Activated T-cell treated with anti-CD3 and anti-CD28 coated beads, Interleukin-2, amount 50 U/mL, for 1 hour (primary cell): ENCODE data around the gene SLC32A1.

Experiments used
- DNase-seq: peaks from one replicate; pipeline ENCODE4 v3.0.0-alpha.2; 2020

The SLC32A1 gene

DNA sequence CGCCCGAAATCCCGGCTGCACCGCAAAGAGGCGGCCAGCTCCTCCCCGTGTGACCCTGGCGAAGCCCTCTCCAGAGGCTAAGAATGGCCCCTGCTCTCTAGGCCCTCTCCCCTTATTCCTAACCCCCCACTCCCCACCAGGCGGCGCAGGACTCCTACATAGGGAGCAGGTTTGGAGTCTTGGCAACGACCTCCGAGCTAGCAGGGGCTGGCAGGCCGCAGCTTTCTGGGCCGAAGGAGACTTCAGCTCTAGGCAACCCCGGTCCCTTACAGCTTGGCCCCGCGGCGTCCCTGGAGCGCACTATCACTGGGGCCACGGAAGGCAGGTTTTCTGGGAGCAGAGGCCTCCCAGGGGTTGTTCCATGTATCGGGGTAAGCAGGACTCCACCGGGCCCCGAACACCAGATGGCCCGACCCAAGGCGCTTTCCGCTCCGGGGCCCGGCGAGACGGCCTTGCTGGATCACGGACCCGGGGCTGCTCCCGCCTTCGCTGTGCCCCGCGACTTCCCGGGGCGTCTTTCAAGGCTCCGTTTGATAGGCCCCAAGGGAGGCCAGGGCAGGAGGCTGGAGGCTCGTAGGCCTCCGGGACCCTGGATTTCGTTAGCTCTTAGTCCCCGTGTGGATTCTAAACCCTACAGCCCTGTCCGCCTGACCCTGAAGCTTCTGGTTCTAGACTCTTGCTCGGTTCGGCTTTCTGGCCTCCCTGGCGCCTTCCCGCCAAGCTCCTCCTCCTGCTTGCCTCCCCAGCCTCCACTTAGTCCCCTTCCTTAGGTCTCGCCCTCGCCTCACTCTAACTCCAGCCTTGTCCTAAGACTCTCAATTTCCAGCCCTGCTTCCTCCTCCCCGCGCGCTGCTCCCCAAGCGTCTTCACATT is 1.9 kb downstream of the SLC32A1 start:
- DNase-seq = peak; percentile 51

DNA sequence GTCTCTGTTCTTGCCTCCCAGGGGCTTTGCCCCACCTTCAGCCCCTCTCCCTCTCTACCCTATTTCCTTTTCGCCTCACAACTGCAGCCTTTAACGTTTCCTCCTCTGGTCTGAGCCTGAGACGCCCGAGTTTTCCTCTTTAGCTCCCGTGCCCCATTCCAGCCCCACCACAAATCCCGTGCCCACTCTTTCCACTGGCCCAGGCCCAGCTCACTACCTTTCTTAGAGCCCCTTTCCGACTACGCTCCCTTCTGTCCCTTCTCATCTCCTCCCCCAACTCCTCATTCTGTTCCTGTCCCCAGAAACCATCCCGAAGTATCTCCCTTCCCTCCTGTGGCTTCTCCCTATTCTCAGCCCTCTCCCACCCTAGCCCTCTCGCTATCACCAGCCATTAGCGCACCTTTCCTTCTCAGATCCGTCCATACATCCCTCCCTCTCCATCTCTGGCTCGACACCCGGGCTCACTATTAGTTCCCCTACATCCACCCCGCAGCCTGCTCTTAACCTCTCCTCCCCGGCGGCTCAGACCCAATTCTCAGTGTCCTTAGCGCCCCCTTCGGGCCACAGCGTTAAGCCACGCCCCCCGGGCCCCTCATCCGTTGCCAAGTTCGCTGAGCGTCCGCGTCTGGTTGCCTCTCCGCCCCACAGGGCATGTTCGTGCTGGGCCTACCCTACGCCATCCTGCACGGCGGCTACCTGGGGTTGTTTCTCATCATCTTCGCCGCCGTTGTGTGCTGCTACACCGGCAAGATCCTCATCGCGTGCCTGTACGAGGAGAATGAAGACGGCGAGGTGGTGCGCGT is 2.7 kb downstream of the SLC32A1 start:
- peak; percentile 66 for DNase-seq

DNA sequence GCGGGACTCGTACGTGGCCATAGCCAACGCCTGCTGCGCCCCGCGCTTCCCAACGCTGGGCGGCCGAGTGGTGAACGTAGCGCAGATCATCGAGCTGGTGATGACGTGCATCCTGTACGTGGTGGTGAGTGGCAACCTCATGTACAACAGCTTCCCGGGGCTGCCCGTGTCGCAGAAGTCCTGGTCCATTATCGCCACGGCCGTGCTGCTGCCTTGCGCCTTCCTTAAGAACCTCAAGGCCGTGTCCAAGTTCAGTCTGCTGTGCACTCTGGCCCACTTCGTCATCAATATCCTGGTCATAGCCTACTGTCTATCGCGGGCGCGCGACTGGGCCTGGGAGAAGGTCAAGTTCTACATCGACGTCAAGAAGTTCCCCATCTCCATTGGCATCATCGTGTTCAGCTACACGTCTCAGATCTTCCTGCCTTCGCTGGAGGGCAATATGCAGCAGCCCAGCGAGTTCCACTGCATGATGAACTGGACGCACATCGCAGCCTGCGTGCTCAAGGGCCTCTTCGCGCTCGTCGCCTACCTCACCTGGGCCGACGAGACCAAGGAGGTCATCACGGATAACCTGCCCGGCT is 3.4 kb downstream of the SLC32A1 start:
- no peak for DNase-seq

DNA sequence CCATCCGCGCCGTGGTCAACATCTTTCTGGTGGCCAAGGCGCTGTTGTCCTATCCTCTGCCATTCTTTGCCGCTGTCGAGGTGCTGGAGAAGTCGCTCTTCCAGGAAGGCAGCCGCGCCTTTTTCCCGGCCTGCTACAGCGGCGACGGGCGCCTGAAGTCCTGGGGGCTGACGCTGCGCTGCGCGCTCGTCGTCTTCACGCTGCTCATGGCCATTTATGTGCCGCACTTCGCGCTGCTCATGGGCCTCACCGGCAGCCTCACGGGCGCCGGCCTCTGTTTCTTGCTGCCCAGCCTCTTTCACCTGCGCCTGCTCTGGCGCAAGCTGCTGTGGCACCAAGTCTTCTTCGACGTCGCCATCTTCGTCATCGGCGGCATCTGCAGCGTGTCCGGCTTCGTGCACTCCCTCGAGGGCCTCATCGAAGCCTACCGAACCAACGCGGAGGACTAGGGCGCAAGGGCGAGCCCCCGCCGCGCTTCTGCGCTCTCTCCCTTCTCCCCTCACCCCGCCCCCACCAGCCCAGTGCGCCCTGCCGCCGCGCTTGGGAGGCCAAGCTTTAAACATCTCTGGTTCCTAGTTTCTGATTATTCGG is 4.0 kb downstream of the SLC32A1 start:
- peak; percentile 26 for DNase-seq

DNA sequence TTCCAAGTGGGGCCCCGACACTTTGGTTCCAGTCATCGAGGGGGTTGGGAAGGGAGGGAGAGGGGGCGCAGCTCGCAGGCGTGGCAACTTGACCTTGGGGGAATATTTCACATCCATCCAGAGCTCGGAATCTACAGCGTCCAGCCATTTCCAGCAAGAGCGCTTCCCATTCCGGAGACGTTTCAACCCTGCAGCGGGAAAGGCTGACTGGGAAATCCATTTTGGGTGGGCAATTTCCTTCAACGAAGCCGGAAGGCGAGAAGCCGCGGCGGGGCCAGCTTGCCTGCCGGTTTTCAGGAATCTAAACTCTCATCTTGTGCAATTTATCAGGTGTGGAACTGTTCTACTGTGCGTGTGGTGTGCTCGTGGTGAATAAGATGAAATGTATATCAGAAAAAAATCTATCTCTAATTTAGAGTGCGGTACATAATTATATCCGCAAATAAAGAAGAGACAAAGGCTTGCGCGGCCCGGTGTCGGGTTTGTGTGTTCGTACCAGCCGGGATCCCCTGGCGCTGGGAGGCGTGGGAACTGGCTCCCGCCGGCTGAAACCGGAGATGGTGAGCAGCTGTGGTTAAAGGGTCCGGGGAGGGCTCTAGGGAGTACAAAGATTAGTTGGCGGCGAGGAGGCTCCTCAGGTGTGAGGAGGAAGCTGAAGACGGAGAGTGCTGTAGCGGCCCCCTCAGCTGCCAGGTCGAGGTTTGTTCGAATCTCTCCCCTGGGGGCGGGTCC is 4.8 kb downstream of the SLC32A1 start:
- DNase-seq = peak; percentile 32

DNA sequence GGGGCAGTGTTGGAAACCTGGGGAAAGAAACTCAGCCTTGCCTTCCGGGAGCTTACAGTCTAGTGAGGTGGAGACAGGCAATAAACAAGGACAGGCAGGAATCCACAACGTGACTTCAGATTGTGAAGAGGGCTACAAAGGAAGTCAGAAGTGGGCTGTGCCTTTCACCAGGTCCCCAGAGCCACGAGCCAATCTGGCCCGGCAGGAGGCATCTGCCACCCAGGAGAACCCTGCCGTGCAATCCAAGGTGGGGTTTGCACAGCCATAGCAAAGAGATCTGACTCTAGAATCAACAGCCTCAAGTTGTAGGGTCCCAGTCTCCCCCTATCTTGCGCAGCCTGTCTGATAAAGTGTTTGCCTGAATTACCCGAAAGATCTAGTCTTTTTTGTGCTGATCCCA is 5.5 kb downstream of the SLC32A1 start:
- DNase-seq = peak; percentile 23

DNA sequence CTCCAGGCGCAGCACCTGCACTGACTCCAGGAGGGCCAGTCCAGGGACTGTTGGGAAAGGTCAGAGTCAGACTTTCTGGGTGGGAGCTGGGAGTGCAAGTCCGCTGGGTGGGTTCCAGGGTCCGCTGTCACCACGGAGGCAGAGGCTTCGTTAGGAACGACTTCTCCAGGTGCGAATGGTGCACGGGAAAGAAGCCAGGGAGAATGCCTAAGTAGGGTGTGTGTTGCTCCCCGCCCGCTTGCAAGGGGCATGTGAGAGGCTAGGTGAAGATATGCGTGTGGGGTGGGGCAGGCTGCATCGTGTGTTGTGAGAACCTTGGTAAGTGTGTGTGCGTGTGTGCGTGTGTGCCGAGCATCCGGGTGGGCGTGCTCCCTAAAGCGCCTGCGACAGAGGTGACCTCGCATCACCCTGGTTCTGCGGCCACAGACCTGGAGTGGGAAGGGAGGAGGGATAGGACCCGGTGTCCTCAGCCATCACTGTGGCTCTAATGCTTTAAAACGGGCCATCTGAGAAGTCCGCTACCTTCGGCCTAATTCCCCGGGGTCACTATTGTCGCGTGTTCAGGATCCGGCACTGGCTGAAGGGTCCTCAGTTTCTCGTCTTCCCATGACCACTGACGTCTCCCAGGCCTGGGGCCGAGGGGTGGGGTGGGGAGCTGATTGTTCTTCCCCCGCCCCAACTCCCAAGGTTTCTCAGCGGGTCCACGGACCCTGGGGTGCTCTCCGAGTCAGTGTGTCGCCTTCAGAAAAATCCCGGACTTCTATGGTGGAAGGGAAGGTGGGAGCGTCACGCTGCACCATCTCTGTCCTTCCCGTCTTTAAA is 6.1 kb downstream of the SLC32A1 start:
- peak; percentile 24 for DNase-seq

DNA sequence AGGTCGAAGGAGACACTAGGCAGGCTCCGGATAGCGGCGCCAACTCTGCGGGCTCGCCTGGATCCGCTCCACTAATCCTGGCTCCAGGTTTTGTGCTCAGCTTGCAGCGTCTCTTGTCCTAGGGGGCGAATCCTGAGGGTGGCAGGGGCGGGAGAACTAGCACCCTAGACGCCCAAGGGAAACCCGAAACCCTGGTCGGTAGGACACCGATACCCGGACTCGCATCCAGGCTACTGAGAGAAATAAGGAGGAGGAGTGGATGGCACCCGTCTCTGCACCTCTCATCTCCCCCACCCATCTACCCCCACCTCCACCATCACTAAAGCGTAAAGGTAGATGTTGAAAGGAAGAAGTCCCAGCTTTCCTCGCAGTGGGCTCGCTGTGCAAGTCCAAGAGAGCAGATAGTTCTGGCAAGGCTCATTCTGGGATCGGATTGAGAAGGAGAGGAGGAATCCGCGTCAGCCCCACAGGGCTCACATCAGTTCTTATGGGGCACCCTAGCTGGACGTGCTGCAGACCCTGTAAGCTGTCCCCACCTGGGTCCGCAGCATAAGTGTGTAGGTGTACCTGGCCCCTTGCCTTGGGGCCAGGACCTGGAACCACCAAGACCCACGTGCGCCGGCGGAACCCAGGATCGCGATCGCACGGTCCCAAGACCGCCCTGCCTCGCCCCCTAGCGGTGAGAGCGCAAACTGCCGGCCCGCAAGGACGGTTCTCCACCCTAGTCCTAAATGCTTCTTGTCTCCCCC is 6.9 kb downstream of the SLC32A1 start:
- DNase-seq = peak; percentile 84

DNA sequence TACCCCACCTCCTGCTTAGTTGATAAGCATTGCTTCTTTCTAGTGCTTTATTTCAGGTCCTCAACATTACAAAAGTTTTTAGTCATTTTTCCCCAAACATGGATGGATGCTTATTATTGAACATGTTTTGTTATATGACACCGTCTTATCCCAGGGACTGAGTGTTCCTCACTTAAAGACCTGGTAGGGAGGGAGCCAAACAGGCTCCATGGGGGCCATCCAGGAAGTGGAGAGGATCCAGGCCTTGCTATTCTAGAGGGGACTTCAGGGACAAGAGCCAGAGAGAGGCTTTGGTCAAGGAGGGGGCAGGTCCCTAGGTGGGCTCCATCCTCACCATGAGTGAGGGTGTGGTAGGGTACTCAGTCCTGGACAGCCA is 7.4 kb downstream of the SLC32A1 start:
- no peak for DNase-seq

DNA sequence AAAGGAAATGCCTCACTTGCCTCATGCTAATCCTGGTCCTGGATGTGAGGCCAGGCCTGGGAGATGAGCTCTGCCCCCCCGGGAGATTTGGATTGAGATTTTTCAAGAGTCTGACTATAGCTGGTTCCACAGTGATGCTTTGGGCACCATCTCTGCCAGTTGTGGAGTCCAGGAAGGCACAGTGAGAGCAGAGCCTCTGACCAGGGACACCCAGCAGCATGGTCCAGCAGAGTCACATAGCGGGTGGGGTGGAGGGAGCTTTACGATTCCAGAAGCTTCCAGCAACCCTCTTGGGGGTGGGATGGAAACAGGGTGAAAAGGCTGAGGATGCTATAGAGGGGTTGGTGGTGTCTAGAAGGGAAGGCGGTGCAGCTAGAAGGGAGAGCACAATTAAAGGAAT is 8.7 kb downstream of the SLC32A1 start:
- DNase-seq = no peak

DNA sequence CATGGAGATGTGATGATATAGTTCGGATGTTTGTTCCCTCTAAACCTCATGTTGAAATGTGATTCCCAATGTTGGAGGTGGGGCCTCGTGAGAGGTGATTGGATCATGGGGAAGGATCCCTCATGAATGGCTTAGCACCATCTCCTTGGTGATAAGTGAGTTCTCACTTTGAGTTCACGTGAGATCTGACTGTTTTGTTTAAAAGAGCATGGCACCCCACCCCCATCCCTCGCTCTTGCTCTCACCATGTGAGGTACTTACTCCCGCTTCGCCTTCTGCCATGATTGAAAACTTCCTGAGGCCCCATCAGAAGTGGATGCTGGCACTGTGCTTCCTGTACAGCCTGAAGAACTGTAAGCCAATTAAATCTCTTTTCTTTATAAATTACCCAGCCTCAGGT is 10.9 kb downstream of the SLC32A1 start:
- no peak for DNase-seq

DNA sequence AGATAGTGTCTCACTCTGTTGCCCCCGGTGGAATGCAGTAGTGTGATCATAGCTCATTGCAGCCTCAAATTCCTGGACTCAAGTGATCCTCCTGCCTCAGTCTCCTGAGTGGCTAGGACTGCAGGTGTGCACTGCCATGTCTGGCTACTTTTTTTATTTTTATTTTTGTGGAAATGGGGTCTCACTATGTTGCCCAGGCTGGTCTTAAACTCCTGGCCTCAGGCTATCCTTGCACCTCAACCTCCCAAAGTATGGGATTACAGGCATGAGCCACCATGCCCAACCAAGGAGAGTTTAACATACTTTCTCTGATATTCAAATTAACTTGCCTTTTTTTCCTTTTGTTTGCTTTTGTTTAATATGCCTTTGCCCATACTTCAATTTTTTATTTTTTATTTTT is 13.6 kb downstream of the SLC32A1 start:
- no peak for DNase-seq

DNA sequence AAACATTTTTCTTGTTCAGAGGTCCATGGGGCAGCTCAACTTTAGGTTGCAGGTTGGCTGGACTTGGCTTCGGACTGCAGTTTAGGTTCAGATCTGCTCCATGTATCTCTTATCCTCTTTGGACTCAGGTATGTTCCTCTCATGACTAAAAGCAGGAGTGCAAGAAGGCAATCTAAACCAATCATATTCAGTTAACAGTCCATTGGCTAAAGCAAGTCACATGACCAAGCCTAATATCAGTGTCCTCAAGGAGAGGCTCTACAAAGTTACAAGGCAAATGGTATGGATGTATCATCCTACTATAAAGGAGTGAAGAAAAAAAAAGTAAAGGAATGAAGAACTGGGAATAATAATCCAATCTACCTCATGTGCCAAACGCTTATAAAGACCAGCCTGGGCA is 21.5 kb downstream of the SLC32A1 start:
- no peak for DNase-seq

DNA sequence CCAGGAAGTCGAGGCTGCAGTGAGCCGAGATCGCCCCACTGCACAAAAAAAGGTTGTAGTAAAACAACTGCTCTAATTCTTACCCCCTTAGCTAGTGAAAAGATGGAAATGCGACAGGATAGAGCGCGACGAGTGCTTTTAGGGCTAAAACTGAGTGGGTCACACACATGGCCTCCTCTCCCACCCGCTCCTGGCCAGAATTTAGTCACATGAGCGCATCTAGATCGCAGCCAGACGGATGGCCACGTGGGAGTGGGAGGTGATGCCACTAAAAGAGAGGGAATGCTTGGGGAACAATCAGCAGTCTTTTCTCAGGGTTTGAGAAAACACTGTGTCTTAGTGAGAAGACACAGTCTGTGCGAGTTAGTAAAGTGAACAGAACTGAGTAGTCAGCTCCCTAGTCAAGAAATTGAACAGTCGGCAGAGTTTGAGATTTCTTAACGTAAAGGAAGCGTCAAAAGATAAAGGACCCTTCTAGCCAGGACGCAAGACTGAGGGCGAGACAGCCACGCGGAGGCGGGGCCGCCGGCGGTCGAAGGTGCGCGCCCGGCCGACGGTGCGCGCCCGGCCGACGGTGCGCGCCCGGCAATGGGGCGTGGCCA is 23.3 kb downstream of the SLC32A1 start:
- DNase-seq = no peak

DNA sequence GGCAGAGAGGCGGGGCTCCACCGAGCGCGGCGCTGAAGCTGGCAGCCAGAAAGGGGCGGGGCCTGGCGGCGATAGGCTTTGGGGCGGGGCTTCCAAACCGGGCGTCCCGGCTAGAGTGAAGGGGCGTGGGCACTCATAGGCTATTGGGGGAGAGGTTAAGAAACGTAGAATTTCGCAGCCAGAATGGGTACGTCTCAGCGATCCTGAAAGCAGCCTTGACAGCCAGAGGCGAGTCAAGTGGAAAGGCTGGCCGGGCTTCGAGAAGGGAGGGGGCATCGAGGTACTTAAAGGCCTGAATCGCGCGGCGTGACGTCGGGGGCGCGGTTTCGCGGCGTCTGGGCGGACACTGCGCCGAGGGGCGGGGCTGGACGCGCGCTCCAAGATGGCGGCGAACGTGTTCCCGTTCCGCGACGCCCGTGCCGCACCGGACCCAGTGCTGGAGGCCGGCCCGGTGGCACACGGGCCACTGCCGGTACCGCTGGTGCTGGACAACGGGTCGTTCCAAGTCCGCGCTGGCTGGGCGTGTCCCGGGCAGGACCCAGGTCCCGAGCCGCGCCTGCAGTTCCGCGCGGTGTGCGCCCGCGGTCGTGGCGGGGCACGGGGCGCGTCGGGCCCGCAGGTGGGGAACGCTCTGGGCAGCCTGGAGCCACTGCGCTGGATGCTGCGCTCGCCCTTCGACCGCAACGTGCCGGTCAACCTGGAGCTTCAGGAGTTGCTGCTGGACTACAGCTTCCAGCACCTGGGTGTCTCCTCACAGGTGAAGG is 24.0 kb downstream of the SLC32A1 start, which contains the start of gene ACTR5:
TSS of gene ACTR5 (plus strand) at position 364 of the 764 bp plus-strand sequence. CDS start at position 383, 19 bp downstream.
- peak; percentile 99 for DNase-seq

DNA sequence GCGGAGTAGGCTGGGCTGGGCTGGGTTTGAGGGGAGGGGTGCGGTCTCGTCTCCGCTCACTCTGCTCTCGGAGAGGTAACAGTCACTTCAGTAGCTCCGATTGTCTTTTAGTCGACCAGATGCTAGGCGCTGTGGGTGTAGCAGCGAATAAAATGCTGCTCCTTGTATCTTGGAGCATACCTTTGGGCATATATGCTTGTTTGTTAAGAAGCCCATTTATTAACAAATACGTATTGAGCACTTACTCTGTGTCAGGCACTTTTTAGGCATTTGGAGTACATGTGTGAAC is 24.5 kb downstream of the SLC32A1 start:
- no peak for DNase-seq

DNA sequence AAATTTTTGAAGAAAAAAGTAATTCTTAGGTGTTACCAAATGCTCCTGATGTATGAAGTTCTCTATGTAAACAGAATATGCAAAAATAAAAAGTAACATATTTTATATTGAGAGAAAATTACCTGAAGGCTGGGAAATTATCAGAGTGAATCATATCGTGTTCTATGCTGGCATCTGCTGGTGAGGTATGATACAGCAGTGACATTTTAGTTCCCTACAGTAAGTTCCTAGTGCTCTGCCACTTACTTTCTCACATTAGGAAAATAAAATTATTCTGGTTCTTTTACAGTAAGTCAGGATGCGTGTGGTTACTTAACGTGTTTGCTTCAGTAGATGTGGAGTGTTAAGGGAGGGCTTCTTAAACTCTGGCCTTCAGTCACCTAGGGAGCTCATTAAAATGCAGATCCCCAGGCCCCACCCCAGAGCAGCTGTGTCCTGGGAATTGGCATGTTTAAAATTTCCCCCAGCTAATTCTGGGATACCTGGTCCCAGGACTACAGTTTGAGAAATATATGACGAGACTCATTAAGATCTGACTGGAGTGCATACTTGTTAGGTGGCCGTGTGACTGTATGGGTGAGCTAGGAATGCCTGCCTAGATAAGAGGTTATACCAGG is 27.2 kb downstream of the SLC32A1 start:
- DNase-seq = no peak

DNA sequence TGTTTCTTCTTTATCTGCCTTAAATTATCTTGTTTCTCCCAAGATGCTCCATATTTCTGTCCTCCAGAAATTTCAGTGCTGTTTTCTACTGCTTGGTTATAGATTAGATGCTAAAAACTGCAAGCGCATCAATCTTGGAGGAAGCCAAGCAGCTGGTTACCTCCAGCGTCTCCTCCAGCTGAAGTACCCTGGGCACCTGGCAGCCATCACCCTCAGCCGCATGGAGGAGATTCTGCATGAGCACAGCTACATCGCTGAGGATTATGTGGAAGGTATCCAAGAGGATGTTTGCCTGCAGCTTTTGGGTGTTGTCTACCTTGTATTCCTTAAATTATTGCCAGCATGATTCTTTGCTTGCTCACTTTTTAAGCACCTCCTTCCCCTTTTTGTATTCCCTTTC is 27.7 kb downstream of the SLC32A1 start:
- no peak for DNase-seq

DNA sequence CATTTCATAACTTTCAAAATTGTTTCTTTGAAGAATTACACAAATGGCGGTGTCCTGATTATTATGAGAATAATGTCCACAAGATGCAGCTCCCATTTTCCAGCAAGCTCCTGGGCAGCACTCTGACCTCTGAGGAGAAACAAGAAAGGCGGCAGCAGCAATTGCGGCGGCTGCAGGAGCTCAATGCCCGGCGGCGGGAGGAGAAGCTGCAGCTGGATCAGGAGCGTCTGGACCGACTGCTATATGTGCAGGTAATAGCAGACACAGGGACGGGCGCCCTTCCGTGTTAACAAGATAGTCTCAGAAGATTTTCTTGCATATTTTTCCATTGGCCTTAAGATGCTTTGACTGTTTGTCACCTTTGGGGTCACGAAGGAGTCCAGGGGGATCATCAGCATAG is 30.6 kb downstream of the SLC32A1 start:
- DNase-seq = no peak
